ENCODE results near the gene FOXO6. TPM values are rescaled to one million over a fixed set of nuclear protein-coding genes. Genes with fewer than 3 reads are reported as not detected.
A peak's percentile ranks its signal among the peaks of the same experiment; 100 is the strongest.

FOXO6 gene
- total and polyA plus RNA-seq, 9 of the 15 experiments (the other 6 are each of a cell fraction or from before 2014, with no cell fraction given) = 0.04 to 0.31 (median 0.12) TPM; not detected in 5

DNA sequence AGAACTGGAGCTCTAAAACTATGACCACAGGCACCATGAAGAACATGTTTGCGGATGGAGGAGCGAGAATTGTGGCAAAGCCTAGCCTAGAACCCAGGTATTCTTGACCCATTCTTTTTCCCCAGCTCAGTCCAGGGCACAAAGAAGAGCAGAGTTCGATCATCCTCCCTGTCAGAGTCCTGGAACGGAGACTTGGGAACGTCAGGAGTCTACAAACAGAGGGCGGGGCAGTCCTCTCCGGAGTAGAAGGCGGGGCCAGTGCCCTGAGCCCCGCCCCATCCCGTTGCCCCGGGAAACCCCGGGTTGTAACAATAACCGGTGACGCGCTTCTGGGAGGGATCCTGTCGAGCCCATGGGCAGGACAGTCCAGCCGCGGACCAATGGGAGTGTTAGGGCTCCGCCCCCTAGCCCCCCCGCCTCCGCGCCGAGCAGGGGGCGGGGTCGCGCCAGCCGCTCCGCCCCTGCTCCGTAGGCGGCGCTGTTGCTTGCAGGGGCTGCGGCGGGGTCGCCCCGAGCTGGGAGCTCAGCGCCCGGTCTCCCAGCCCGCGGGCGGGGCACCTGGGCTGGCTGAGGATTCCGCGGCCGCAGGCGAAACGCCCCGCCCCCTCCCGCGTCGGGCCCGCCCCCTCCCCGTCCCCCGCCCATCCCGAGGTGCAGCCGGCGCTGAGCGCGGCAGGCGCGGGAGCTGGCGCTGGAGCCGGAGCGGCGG lies at the start of gene FOXO6 (continued):
- TF ChIP-seq, protein P1, sequence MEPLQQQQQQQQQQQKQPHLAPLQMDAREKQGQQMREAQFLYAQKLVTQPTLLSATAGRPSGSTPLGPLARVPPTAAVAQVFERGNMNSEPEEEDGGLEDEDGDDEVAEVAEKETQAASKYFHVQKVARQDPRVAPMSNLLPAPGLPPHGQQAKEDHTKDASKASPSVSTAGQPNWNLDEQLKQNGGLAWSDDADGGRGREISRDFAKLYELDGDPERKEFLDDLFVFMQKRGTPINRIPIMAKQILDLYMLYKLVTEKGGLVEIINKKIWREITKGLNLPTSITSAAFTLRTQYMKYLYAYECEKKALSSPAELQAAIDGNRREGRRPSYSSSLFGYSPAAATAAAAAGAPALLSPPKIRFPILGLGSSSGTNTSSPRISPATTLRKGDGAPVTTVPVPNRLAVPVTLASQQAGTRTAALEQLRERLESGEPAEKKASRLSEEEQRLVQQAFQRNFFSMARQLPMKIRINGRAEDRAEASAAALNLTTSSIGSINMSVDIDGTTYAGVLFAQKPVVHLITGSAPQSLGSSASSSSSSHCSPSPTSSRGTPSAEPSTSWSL (CRISPR knock-in tag; IDR thresholded peaks at IDR 0.05; ENCODE audit: borderline replicate concordance) = no peak
- TF ChIP-seq MIER1 (IDR thresholded peaks at IDR 0.05; ENCODE audit: low read depth) (no peak), ZC3H11A (IDR thresholded peaks at IDR 0.05; ENCODE audit: low read depth, low read length) (no peak), BMI1 (IDR thresholded peaks at IDR 0.05; ENCODE audit: low read length) (peak; percentile 86), NR4A1 (CRISPR knock-in tag; IDR thresholded peaks at IDR 0.05) (no peak), NR4A1 (tag; IDR thresholded peaks at IDR 0.05) (no peak), KDM5B (IDR thresholded peaks at IDR 0.05; ENCODE audit: insufficient replicate concordance, low read depth, low read length) (no peak), ETV6 (IDR thresholded peaks at IDR 0.05; ENCODE audit: borderline replicate concordance in 1 of 2, low read depth in 2 of 2, low read length in 1 of 2) (no peak), ETV6 (CRISPR knock-in tag; IDR thresholded peaks at IDR 0.05; ENCODE audit: borderline replicate concordance) (no peak), NCOA1 (IDR thresholded peaks at IDR 0.05; ENCODE audit: low read depth) (no peak), CBX1 (IDR thresholded peaks at IDR 0.05; ENCODE audit: low read depth) (no peak), BRCA1 (IDR thresholded peaks at IDR 0.05) (no peak), BRCA1 (CRISPR knock-in tag; IDR thresholded peaks at IDR 0.05) (no peak), CSDE1 (IDR thresholded peaks at IDR 0.05) (no peak), EP300 (IDR thresholded peaks at IDR 0.05; ENCODE audit: low read length) (no peak), RBM17 (IDR thresholded peaks at IDR 0.05; ENCODE audit: borderline replicate concordance, low read depth, low read length) (no peak), ZNF75A (CRISPR knock-in tag; IDR thresholded peaks at IDR 0.05) (no peak), MECOM (CRISPR knock-in tag; IDR thresholded peaks at IDR 0.05) (no peak)
- TF ChIP-seq, protein P2, sequence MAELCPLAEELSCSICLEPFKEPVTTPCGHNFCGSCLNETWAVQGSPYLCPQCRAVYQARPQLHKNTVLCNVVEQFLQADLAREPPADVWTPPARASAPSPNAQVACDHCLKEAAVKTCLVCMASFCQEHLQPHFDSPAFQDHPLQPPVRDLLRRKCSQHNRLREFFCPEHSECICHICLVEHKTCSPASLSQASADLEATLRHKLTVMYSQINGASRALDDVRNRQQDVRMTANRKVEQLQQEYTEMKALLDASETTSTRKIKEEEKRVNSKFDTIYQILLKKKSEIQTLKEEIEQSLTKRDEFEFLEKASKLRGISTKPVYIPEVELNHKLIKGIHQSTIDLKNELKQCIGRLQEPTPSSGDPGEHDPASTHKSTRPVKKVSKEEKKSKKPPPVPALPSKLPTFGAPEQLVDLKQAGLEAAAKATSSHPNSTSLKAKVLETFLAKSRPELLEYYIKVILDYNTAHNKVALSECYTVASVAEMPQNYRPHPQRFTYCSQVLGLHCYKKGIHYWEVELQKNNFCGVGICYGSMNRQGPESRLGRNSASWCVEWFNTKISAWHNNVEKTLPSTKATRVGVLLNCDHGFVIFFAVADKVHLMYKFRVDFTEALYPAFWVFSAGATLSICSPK (IDR thresholded peaks at IDR 0.05; ENCODE audit: borderline replicate concordance) = no peak
- TF ChIP-seq, protein P3, sequence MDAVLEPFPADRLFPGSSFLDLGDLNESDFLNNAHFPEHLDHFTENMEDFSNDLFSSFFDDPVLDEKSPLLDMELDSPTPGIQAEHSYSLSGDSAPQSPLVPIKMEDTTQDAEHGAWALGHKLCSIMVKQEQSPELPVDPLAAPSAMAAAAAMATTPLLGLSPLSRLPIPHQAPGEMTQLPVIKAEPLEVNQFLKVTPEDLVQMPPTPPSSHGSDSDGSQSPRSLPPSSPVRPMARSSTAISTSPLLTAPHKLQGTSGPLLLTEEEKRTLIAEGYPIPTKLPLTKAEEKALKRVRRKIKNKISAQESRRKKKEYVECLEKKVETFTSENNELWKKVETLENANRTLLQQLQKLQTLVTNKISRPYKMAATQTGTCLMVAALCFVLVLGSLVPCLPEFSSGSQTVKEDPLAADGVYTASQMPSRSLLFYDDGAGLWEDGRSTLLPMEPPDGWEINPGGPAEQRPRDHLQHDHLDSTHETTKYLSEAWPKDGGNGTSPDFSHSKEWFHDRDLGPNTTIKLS (IDR thresholded peaks at IDR 0.05; ENCODE audit: borderline replicate concordance, low read depth) = no peak
- TF ChIP-seq, protein P4, sequence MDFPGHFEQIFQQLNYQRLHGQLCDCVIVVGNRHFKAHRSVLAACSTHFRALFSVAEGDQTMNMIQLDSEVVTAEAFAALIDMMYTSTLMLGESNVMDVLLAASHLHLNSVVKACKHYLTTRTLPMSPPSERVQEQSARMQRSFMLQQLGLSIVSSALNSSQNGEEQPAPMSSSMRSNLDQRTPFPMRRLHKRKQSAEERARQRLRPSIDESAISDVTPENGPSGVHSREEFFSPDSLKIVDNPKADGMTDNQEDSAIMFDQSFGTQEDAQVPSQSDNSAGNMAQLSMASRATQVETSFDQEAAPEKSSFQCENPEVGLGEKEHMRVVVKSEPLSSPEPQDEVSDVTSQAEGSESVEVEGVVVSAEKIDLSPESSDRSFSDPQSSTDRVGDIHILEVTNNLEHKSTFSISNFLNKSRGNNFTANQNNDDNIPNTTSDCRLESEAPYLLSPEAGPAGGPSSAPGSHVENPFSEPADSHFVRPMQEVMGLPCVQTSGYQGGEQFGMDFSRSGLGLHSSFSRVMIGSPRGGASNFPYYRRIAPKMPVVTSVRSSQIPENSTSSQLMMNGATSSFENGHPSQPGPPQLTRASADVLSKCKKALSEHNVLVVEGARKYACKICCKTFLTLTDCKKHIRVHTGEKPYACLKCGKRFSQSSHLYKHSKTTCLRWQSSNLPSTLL (IDR thresholded peaks at IDR 0.05) = no peak

All from K562 (cell line).